DMS114 treated with DMSO at 0.1 percent for 48 hours (cell line): ENCODE measurements around the gene MEX3C.

Experiments
- DNase-seq: peaks from one replicate; lab custom pipeline; 2025; ENCODE audit not compliant: unreplicated experiment; lab: John Stamatoyannopoulos, UW

Gene MEX3C

GRCh38 chr18:51192026-51192425 is 5.5 kb downstream of the MEX3C start:
- DNase-seq: no peak

DNA sequence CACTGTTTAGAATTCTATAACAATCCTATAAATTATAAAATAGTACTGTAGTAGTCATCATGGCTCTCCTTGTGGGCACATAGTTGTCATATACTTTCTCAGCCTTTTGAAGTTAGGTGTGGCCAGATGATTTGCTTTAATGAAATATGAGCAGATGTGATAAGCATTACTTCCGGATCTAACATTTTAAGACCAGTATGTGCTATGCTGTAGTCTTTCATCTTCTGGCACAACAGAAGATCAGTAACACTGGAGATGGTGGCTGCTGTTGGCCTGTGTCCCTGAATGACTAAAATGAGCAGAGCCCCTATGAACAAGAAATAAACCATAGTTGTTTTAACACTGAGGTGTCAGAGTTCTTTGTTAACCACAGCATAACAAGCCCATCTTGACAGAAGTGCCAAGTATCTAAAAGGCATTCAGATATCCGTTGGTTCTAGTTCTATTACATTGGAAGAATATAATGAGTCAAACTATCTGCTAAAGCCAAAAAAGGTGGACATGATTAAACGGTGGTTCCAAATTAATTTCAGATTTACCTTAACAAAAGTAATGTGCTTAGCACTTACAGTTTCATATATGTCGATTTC is 6.3 kb downstream of the MEX3C start:
- DNase-seq: no peak

DNA sequence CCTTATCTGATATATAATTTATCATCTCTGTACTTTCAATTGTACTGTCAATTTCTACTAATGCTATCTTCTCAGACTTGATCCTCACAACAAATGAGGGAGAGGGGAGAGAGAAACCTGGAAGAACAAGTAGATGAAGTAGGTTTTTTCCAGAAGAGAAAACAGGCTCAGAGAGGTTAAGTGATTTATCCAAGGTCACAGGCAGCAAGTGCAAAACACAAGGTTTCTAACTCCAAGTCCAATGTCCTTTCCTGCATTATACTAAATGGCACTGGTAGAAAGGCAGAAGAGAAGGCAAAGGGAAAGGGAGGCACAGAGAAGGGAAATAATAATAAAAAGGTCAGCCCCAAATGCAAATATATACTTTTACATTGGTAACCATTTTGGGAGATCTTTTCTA is 7.5 kb downstream of the MEX3C start:
- DNase-seq: no peak

GRCh38 chr18:51188024-51188701 is 9.3 kb downstream of the MEX3C start:
- DNase-seq: no peak

DNA sequence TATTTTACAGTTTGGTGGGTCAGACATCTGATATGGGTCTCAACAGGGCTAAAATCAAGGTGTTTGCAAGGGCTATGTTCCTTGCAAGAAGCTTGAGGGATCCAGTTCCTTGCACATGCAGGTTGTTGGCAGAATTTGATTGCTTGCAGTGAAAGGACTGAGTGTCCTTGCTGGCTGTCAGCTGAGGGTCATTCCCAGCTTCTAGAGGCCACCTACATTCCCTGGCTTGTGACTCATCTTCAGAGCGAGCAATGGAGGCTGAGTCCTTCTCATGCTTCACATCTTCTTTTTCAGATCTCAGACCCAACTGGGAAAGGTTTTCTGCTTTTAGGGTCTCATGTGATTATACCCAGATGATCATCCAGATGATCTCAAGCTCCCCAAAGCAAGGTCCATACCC is 12.4 kb downstream of the MEX3C start:
- no peak for DNase-seq

- no peak for DNase-seq
Measured at GRCh38 chr18:51184091-51184457, 13.4 kb downstream of the MEX3C start.

DNA sequence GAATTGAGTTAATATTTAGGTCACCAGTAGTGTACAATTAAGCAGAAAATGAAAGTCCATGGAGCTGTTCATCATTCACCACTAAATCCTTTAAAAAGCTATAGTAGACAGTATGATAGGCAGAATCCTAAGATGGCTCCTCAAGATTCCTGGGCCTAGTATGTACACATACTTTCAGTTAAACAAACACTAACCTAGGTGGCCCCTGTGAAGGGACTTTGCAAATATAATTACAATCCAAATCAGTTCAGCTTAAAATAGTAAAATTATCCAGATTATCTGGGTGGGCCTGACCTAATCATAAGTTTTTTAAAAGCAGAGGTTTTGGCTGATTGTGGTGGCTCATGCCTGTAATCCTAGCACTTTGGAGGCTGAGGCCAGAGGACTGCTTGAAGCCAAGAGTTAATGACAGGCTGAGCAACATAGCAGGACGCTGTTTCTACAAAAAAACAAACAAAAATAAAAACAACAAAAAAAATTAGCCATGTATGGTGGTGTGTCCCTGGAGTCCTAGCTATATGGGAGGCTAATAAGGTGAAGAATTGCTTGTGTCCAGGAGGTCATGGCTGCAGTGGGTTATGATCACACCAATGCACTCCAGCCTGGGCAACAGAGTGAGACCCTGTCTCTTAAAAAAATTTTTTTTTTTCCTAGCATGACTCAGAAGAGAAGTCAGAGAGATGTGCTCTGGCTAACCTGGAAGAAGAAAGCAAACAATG is 13.9 kb downstream of the MEX3C start:
- no peak for DNase-seq

DNA sequence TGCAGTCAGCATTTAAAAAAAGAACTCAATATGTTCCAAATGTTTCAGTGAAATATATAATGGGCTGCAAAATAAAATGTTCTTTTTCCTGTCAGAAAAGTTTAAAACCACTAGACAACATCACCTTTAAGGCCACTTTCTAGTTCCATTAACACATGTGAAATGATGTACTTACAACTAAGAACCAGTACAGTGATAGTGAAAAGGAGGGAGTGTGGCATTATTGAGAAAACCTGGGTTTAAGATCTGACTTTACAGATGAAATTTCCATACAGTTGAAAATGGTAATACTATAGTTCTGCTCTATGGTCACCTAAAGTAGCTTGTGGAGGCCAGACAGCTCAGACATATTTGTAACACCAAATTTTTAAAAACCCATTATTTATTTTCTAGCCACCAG is 14.7 kb downstream of the MEX3C start:
- DNase-seq: no peak

DNA sequence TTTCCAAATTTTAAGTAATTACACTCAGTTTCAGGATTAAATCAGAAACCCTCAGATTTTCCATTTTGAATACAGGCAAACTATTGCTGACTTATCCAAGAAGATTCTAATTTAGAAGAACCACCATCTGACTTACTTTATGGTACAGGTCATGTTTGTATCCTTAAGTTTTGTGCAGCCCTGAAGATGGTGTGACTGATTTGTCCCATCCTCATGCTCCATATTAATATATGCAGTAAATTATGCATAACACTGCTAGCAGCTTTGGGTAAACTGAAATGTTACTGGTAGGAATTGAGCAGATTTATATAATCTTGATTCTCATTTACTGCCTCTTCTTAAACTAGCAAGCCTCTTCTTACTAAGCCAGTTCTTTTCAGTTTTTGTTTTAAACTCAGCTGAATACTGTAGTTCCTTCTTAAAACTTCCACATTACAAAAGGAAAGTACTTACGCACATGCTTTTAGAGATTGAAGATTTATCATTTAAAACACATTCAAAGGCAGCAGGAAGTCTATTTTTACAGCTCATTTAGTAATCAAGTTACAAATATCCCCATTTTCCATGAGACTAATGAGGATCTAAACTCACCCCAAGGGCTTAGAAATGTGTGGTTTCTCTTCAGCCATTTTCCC is 25.7 kb downstream of the MEX3C start:
- DNase-seq: no peak

GRCh38 chr18:51171223-51171622 is 26.3 kb downstream of the MEX3C start:
- DNase-seq: no peak

GRCh38 chr18:51170664-51171063 is 26.8 kb downstream of the MEX3C start:
- no peak for DNase-seq

- DNase-seq: no peak
Measured at GRCh38 chr18:51169731-51170130, 27.8 kb downstream of the MEX3C start.

DNA sequence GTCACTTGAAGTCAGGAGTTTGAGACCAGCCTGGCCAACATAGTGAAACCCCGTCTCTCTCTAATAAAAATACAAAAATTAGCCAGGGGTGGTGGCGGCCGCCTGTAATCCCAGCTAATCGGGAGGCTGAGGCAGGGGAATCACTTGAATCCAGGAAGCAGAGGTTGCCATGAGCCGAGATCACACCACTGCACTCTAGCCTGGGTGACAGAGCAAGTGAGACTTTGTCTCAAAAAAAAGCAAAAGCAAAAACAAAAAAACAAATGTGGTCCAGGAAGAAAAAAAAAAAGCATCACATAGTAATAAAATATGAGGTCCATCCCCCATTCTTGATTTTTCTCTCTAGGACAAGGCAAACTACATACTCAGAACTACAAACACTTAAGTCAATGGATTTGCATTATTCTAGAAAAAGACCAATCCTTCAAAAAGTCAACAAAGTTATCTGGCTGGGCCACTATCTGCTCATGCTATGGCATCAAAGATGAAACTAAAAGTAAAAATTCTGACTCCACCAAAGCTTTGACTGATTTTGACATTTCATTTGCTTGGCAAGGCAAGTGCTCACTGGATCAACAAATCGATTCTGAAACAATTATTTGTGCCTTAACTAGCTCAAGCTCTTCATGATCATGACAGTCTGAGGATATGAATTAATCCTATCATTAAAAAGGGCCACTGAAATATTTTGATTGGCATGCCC is 28.4 kb downstream of the MEX3C start:
- no peak for DNase-seq

GRCh38 chr18:51168026-51168742 is 29.3 kb downstream of the MEX3C start:
- DNase-seq: no peak

DNA sequence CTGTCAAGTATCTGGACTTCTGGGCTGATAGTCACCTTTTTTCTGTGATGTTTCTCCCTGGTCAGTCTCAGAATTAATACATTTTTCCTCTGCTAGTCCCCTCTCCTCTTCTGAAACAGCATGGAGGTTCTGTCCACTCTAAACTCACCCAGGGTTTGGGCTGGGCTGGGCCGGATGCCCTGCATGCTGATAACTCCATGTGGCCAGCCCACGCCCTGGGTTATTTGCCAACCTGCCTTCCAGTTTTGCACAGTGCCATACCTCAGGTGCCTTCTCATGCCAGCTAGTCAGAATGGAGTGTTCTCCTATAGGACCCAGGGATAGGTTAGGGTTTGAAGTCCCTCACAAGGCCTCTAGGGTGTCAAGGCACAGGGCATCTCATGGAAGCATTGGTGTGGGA is 32.2 kb downstream of the MEX3C start:
- no peak for DNase-seq

DNA sequence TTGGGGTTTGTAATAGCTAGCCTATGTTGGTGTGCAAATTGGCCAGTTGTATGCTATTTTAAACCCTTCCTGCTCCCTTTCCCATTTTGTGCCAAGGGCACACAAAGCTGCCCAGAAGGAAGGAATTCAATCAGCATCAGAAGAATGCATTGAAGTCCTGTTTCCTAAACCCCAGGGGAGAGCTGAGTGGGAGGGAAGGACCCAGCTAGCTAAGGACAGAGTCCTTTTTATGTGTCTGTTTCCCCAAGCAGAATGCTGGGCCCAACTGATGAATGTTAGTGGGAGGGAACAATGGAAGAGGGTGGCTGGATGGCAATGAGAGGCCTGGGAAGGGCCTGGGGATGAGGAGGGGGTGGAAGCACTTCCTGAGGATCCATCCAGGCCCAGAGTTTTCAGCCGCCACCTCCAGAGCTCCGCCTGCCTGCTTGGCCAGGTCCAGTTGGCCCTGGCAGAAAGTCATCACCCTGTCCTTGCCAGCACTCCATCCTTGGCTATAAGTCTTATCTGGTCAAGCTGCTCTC is 32.7 kb downstream of the MEX3C start:
- no peak for DNase-seq

DNA sequence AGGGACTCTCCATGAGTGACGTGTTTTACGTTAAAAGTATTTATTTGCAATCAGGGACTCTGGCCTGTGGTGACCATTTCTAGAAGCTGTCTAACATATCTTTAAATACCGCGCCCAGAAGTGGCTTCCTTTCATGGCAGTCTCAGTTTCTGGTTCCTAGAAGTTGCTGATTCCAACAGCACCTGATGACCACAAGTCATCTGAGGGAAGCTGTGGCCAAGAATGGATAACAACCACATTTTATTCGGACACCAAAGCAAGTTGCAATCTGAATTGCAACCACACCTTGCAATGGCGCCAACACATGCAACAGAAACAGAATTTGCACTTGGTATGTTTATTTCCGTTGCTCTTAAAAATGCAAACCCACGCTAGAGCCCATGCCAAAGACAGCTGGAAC is 33.1 kb downstream of the MEX3C start:
- no peak for DNase-seq

DNA sequence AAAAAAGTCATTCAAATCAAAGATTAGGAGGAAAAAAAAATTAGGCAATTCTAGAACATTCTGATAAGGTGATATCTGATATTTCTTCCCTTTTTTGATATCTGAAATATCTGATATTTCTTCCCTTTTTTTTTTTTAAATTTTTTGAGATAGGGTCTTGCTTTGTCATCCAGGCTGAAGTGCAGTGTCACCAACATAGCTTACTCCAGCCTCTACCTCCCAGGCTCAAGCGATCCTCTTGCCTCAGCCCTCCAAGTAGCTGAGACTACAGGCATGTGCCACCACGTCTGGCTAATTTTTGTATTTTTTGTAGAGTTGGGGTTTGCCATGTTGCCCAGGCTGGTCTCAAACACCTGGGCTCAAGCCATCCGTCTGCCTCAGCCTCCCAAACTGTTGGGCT is 33.9 kb downstream of the MEX3C start:
- DNase-seq: no peak

GRCh38 chr18:51162617-51163016 is 34.9 kb downstream of the MEX3C start:
- DNase-seq: no peak

DNA sequence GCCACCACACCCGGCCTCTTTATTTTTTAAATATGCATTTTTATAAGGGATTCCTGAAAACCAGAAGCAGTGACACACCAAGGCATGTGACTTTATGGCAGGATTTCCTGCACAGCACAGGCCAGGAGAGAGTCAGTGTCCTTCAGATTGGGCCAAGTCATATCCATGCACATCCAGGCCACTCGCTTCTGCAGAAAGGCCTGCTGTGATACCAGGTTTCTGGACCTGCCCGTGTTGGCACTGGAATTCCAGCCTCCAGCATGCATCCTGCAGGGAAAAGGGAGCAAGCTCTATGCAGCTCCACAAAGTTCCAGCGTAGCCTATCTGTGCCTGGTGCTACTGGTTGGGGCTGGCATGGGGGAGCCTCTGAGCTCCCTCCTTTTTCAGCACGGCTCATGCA is 36.8 kb downstream of the MEX3C start:
- no peak for DNase-seq

- DNase-seq: no peak
Measured at GRCh38 chr18:51157215-51157614, 40.3 kb downstream of the MEX3C start.
